Peyer's patch (tissue), 4 donors: ENCODE data around the gene DPP4.

Experiments used
- POLR2A ChIP-seq, 2 donors: fragments of 450-650 bp; IDR thresholded peaks; one replicate each; pipeline ENCODE4 v1.5.1; 2017; ENCODE audit warnings: antibody characterized with exemption in 2 of 2, mild to moderate bottlenecking in 2 of 2, moderate library complexity in 2 of 2
- TF ChIP-seq, protein P1 (sequence below), 6 experiments: fragments of 450-650 bp in 4 of 6; fragments of 200-600 bp in 2 of 6; sonication (generic) in 1 of 6; IDR thresholded peaks; one replicate each; pipeline ENCODE4 v1.5.1; 2017 to 2019; ENCODE audit warnings: antibody characterized with exemption in 6 of 6, mild to moderate bottlenecking in 3 of 6, moderate library complexity in 1 of 6

DNA sequence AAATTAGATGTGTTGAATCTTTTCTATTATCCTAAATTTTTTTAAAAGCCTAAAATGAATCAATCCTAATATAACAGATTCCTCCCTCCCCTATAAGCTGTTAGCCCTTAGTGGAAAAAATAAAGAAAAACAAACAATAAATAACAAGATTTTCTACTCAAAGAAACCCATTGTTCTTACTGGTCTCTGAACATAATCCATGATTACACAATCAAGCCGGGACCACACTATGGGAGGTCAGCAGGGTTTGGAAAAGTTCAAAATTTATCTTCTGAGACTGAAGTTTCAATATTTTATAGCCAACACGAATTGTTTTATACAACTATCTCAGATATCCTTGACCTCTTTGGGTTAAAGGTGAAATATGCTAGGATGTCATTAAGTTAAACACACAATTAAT is 57.9 kb downstream of the DPP4 start:
- no peak for TF ChIP-seq POLR2A (IDR thresholded peaks at IDR 0.05)
- TF ChIP-seq, protein P1, sequence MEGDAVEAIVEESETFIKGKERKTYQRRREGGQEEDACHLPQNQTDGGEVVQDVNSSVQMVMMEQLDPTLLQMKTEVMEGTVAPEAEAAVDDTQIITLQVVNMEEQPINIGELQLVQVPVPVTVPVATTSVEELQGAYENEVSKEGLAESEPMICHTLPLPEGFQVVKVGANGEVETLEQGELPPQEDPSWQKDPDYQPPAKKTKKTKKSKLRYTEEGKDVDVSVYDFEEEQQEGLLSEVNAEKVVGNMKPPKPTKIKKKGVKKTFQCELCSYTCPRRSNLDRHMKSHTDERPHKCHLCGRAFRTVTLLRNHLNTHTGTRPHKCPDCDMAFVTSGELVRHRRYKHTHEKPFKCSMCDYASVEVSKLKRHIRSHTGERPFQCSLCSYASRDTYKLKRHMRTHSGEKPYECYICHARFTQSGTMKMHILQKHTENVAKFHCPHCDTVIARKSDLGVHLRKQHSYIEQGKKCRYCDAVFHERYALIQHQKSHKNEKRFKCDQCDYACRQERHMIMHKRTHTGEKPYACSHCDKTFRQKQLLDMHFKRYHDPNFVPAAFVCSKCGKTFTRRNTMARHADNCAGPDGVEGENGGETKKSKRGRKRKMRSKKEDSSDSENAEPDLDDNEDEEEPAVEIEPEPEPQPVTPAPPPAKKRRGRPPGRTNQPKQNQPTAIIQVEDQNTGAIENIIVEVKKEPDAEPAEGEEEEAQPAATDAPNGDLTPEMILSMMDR (IDR thresholded peaks at IDR 0.05) = no peak
